Measurements from ENCODE around the gene DGUOK.
A peak's percentile ranks its signal among the peaks of the same experiment; 100 is the strongest.

DGUOK gene

GRCh38 chr2:73979686-73980085 is 53.0 kb downstream of the DGUOK start:
- peak overlapping the region; percentile 81 for H3K4me3 ChIP-seq (ENCODE audit: low read depth, low read length)

DNA sequence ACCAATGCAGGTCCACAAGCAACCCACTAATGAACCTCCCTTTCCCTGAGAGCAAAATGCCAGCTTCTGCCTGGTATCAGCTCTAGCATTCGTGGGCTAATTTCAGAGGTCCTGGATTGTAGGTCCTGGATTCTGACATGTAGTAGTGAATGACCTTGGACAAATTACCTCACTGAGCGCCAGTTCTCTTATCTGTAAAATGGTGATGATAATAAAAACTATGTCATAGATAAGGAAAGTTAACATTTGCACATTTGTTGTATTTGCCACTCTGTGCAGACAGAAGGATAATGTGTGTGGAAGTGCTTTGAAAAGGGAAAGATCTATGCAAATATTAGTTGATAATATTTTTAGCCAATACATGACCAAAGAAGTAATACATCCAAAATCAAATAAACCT is 53.9 kb downstream of the DGUOK start:
- no peak for DNase-seq (ENCODE audit: low read depth)
- peak overlapping the region; percentile 81 for H3K4me3 ChIP-seq (ENCODE audit: low read depth, low read length)
- no peak for TF ChIP-seq CTCF (IDR thresholded peaks at IDR 0.05; ENCODE audit: low read depth, low read length, missing control alignments)

More at GRCh38 chr2:73979686-73980085, 53.0 kb downstream of the DGUOK start:
- no peak for DNase-seq (ENCODE audit: low read depth)
- TF ChIP-seq CTCF (IDR thresholded peaks at IDR 0.05; ENCODE audit: low read depth, low read length, missing control alignments) = no peak

GRCh38 chr2:73981081-73982001 is 54.7 kb downstream of the DGUOK start:
- DNase-seq (ENCODE audit: low read depth) = no peak
- peak overlapping the region; percentile 81 for H3K4me3 ChIP-seq (ENCODE audit: low read depth, low read length)
- no peak for TF ChIP-seq CTCF (IDR thresholded peaks at IDR 0.05; ENCODE audit: low read depth, low read length, missing control alignments)

- no peak for DNase-seq (ENCODE audit: low read depth)
- H3K4me3 ChIP-seq (ENCODE audit: low read depth, low read length) = no peak overlapping the region
- TF ChIP-seq CTCF (IDR thresholded peaks at IDR 0.05; ENCODE audit: low read depth, low read length, missing control alignments) = no peak
Measured at GRCh38 chr2:73982140-73982617, 55.5 kb downstream of the DGUOK start.

- TF ChIP-seq CTCF (IDR thresholded peaks at IDR 0.05; ENCODE audit: low read depth, low read length, missing control alignments) = peak; percentile 7
- DNase-seq (ENCODE audit: low read depth) = no peak
- H3K4me3 ChIP-seq (ENCODE audit: low read depth, low read length) = peak overlapping the region; percentile 62
Measured at GRCh38 chr2:73983322-73984202, 56.9 kb downstream of the DGUOK start.

- DNase-seq (ENCODE audit: low read depth) = no peak
- peak within 1 kb of the TSS; percentile 63 for H3K4me3 ChIP-seq (ENCODE audit: low read depth, low read length)
Measured at GRCh38 chr2:73984203-73984921, 57.7 kb downstream of the DGUOK start, which contains the start of gene TET3. Gene TET3, plus strand, starts transcription at chr2:73984910. Its CDS starts 1,494 bp downstream, at chr2:73986404.

More at GRCh38 chr2:73984203-73984921, 57.7 kb downstream of the DGUOK start, which contains the start of gene TET3:
- no peak for TF ChIP-seq CTCF (IDR thresholded peaks at IDR 0.05; ENCODE audit: low read depth, low read length, missing control alignments)
